Brain pericyte (primary cell): ENCODE data around the gene FRMD6.
"Not testable (repeated sequence)": the region's sequence is repeated elsewhere in the genome, so short reads cannot be mapped to it uniquely, and the experiment has no call there.

Source experiments
- DNase-seq: peaks from one replicate; pipeline ENCODE4 v3.0.0-alpha.2; 2012; ENCODE audit warnings: low read depth, low spot score

FRMD6 gene

GRCh38 chr14:51723990-51724389 lies 72.3 kb downstream of the FRMD6 start:
- no peak for DNase-seq

GRCh38 chr14:51724650-51725049 lies 72.9 kb downstream of the FRMD6 start:
- DNase-seq = no peak

GRCh38 chr14:51725061-51725460 lies 73.4 kb downstream of the FRMD6 start:
- no peak for DNase-seq

DNA sequence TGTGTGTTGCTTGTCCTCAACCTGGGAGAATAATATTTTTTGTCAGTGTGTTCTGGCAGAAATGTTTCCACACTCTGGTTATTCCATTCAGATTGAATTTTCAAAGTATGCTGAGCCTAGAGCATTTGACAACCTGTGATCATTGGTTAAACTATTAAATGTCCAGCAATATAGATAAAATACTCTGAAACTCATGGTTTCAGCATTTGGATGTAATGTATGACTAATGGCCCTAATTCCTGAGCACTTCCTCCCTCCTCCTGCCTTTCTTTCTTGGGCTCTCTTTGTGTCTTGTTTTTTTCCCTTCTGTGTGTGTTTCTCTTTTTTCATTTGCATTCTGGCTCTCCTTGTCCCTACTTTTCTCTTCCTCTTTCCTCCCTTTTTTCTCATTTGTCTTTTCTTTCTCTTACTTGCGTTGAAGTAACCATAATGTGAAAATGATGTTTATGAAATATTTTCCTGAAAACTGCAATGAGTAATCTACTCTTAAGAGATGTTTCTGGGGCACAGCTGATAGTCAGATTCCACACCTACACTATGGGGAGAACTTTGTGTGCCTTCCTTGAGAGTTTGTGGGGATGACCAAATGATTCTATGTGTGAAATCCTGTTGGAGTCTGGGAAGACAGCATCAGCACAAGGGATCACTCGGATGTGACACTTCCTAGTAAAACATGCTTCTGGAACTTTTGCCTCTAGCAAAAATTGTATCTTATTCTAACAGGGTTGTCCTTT lies 74.6 kb downstream of the FRMD6 start:
- DNase-seq = no peak

- no peak for DNase-seq
Observed at GRCh38 chr14:51727526-51727925, 75.8 kb downstream of the FRMD6 start.

DNA sequence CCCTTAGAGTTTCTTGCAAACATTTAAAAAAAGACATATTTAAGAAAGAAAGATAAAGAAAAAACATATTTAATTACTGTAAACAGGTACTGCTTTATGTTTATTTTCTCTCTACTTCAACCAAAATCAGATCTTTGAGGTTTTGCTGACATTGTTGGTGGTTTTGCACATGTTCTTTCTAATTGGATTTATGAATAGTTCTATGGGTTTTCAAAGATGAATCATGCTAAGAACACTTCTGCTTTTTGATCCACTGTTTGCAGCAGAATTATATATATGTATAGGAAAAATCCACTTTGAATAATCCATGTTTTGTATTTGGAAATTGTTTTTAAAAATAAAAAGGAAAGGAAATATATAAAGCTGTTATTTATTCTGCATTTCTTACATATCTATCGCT lies 78.4 kb downstream of the FRMD6 start:
- no peak for DNase-seq

GRCh38 chr14:51730684-51731083 lies 79.0 kb downstream of the FRMD6 start:
- DNase-seq = no peak

DNA sequence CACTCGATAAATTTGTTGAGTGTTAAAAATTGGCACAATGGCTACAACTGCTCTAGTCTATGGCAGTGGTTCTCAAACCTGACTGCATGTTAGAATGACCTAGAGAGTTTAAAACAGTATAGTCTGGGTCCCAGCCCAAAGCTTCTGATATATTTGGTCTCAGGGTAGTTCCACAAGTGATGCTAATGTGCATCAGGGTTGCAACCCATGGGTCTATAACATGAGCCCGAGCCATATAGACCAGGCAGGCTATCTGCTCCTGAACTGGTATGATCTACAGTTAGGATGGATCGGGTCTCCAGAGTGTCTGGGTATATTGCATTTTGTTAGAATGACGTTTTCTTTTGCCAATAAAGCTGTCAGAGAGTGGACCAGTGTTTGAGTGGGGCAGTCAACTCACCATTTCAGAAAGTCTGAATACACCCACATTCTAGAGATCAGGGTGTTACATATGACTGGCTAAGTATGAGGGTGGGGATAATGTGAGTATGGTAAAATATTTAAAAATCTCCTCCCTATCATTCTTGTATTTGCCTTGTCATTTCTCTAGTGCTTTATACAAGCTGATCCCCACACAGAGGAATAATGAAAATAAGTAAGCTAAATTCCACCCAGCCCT lies 80.9 kb downstream of the FRMD6 start:
- DNase-seq = no peak

DNA sequence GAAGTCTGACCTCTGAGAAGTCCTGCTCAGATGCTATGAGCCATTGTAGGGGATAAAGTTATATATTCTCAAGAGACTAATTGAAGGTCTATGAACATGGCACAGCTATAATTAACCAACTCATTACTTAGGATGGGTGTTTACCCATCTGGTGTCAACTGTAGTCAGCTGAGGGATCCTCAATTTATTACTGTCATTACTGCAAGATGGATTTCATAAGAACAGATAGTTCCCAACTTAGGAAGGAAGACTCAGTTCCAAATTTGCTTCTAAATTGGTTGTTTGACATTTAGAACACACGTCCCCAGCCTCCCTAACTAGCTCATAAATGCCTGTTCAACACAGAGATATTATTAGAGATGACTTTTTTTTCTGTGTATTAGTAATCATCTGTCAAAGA lies 81.4 kb downstream of the FRMD6 start:
- no peak for DNase-seq

DNA sequence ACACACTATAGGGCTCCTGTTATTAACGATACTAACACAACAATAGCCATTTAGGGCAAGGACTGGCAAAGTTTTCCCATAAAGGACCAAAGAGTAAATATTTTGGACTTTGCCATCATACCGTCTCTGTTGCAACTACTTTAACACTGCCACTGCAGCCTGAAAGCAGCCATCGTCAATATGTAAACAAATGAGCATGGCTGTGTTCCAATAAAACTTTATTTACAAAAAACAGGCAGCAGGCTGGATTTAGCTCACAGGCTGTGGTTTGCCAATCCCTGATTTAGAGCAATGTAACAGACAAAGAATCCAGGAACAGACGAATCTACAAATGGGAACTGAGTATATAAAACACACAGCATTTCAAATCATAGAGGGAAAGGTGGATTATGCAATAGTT lies 84.1 kb downstream of the FRMD6 start:
- no peak for DNase-seq

DNA sequence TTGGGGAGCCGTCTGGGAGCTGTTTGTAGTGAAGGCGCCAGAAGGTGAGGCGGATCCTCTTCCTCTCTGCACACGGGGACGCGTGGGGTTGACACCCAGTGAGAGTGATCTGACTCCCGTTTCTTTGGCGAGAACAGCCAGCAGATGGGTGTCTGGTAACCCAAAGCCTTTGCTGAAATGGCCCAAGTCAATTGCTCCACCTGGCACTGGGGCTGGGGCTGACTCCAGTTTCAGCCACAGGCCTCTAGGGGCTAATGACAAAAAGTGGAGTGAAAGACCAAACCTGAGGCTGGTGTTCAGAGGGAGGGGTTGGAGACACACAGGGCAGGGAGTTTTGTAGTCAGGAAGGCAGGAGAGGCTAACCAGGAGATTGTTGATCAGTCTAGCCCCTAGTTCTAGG lies 87.0 kb downstream of the FRMD6 start:
- no peak for DNase-seq

DNA sequence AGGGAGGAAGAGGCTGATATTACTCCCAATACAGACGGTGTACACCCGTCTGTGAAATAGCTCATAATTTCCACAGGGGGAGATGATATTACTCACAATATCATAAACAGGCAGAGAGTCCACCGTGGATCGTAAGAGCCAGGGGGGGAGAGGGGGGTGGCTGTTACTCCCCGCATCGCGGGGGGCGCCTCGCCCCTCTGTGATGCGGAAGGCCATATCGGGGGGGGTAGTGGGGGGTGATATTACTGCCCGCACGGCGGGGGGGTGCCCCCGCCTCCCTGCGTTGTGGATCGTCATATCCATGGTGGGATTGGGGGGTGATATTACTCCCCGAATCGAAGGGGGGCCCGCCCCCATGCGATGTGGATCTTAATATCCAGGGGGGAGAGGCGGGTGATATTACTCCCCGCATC lies 91.9 kb downstream of the FRMD6 start:
- no peak for DNase-seq

DNA sequence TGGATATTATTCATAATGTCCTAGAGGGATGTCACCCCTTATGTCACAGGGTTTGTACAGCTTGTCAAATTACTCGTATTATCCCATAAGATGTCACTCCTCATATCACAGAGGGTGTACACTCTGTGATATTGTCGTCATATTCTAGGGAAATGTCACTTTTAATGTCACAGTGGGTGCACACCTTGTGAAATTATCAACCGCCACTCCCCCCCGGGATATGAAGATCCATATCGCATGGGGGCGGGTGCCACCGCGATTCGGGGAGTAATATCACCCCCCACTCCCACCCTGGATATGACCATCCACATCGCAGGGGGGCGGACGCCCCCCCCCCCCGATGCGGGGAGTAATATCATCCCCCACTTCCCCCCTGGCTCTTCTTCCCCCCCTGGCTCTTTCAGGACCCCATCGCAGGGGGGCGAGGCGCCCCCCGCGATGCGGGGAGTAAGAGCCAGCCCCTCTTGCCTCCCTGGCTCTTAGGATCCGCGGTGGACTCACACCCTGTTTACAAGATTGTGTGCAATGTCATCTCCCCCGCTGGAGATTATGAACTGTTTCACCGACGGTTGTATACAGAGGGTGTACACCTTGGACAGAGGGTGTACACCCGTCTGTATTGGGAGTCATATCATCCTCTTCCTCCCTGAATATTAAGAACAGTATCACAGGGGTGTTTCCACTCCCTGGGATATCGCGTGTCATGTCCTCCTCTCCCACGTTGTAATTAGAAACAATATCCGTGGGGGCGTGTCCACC lies 92.8 kb downstream of the FRMD6 start:
- no peak for DNase-seq

GRCh38 chr14:51746823-51747222 lies 95.1 kb downstream of the FRMD6 start:
- not testable (repeated sequence) for DNase-seq

DNA sequence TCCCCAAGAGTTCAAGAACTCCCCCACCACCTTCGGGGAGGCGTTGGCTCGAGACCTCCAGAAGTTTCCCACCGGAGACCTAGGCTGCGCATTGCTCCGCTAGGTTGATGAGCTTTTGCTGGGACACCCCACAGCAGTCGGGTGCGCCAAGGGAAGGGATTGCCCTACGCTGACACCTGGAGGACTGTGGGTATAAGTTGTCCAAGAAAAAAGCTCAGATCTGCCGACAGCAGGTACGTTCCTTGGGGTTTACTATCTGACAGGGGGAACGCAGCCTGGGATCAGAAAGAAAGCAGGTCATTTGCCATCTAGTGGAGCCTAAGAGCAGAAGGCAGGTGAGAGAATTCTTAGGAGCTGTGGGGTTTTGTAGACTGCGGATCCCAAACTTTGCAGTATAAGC lies 98.8 kb downstream of the FRMD6 start:
- no peak for DNase-seq

DNA sequence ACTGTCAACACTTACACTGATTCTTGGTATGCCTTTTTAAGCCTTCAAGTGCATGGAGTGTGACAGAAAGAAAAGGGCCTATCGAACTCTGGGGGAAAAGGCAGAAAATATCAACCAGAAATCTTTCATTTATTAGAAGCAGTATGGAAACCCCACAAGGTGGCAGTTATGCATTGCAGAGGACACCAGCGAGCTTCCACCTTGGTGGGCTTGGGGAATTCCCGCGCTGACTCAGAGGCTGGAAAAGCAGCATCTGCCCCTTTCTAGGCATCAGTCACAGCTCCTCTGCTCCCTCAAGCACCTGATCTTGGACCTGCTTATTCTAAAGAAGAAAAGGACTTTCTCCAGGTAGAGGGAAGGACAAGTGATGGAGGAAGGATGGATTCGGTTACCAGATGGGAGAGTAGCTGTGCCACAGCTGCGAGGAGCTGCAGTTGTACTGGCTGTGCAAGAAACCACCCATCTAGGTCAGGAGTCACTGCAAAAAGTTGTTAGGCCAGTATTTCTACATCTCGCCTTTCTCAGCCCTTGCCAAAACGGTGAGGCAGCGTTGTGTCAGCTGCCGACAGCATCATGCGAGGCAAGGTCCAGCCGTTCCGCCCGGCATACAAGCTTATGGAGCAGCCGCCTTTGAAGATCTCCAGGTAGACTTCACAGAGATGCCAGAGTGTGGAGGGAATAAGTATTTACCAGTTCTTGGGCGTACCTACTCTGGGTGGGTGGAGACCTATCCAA lies 100.1 kb downstream of the FRMD6 start:
- not testable (repeated sequence) for DNase-seq

DNA sequence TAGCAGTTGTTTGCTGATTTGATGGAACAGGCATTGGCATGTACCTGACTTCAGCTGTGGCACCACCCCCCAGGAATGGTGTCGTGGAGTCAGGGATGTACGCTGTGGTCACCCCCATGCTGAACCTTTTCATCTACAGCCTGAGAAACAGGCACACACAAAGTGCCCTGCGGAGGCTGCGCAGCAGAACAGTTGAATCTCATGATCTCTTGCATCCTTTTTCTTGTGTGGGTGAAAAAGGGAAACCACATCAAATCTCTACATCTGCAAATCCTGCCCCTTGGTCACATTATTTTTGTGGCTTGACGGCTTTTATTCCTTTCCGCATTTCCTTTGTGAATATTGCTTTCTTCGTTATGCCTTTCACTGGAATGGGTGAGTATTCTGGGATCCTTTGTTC lies 106.0 kb downstream of the FRMD6 start:
- not testable (repeated sequence) for DNase-seq

DNA sequence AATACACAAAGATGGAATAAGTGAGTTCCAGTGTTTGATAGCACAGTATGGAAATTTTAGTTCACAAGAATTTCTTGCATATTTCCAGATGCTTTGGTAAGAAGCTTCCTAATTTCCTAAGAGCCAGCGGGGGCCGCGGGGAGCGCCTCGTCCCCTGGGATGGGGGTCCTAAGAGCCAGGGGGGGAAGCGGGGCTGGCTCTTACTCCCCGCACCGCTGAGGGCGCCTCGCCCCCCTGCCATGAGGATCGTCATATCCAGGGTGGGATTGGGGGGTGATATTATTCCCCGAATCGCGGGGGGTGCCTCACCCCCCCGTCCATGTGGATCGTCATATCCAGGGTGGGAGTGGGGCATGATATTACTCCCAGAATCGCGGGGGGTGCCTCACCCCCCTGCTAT lies 108.2 kb downstream of the FRMD6 start:
- DNase-seq = no peak

DNA sequence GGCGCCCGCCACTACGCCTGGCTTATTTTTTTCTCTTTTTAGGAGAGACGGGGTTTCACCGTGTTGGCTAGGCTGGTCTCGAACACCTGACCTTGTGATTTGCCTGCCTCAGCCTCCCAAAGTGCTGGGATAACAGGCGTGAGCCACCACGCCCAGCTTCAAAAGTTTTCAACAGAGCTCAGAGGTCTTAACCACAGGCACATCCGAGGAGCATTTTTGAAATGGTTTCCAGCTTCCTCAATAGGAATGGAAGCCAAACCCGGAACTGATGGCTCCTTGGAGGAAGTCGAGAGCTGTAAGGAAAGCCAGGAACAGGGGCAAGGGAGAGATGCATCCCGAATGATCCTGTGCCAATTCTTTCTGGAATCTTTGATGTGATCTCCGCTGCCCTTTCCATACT lies 114.0 kb downstream of the FRMD6 start:
- not testable (repeated sequence) for DNase-seq

- not testable (repeated sequence) for DNase-seq
Observed at GRCh38 chr14:51766586-51766985, 114.9 kb downstream of the FRMD6 start.

GRCh38 chr14:51769261-51769660 lies 117.6 kb downstream of the FRMD6 start:
- not testable (repeated sequence) for DNase-seq

DNA sequence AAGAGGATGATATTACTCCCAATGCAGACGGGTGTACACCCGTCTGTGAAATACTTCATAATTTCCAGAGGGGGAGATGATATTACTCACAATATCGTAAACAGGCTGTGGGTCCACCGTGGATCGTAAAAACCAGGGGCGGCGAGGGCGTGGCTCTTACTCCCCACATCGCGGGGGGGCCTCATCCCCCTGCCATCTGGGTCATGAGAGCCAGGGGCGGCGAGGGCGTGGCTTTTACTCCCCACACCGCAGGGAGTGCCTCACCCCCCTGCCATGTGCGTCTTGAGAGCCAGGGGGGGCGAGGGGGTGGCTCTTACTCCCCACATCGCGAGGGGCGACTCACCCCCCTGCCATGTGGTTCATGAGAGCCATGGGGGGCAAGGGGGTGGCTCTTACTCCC lies 122.5 kb downstream of the FRMD6 start:
- DNase-seq = no peak
